Measurements from ENCODE around the gene THRB. TPM values are rescaled to one million over a fixed set of nuclear protein-coding genes. Genes with fewer than 3 reads are reported as not detected.

THRB gene
- total and polyA plus RNA-seq, 9 of the 15 experiments (the other 6 are each of a cell fraction or from before 2014, with no cell fraction given), result 1.7 to 14.9 (median 6.9) TPM

DNA sequence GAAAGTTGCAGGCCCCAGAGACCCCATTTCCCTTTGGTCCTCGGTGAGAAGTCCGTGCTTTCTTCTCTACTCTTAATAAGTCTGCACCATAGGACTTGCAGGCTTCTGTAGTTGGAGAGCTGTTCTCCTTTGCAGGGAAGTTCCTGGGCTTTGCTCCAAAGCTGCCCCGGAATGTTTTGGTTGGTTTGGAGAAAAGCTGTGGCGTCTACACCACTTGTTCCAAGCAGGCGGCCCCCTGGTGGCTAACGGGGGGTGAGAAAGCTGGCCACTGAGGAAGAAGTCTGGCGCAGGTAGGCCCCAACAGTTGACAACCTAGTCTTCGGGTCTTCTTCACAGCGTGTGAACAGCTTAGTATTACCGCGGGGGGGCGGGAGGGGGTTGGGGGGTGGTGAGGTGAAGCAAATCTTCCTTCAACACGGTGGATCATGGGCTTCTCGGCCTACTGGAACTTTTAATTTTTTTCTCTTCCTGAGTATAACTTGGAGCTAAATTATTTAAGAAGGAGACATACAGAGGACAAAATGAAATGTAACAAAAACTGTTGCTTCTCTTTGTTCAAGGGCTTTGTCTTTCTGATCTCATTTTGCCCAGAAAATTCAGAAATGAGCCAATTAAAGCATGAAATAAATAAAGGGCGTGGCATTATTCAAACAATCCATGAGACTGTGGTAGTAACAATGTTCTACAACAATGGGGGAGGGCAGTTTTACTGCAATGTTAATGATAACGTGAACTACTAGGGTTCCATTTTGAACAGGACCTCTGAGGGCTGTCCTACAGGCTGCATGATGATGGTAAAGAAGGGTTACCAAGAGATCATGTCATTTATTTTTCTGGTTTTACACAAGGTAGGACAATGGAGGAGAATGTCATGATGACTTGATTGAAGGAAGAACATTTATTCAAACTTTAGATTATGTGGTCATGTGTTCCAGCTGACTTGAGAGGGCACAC, 2.2 kb upstream of the THRB start (continued):
- TF ChIP-seq ETV6 (IDR thresholded peaks at IDR 0.05; ENCODE audit: borderline replicate concordance in 1 of 2, low read depth in 2 of 2, low read length in 1 of 2), result no peak
- no peak for TF ChIP-seq ETV6 (CRISPR knock-in tag; IDR thresholded peaks at IDR 0.05; ENCODE audit: borderline replicate concordance)
- TF ChIP-seq ZNF57 (CRISPR knock-in tag; IDR thresholded peaks at IDR 0.05), result no peak
- TF ChIP-seq, protein P1, sequence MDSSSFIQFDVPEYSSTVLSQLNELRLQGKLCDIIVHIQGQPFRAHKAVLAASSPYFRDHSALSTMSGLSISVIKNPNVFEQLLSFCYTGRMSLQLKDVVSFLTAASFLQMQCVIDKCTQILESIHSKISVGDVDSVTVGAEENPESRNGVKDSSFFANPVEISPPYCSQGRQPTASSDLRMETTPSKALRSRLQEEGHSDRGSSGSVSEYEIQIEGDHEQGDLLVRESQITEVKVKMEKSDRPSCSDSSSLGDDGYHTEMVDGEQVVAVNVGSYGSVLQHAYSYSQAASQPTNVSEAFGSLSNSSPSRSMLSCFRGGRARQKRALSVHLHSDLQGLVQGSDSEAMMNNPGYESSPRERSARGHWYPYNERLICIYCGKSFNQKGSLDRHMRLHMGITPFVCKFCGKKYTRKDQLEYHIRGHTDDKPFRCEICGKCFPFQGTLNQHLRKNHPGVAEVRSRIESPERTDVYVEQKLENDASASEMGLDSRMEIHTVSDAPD (CRISPR knock-in tag; IDR thresholded peaks at IDR 0.05), result peak; percentile 75; the same call in 1 of the 2 replicates
- TF ChIP-seq ZNF197 (CRISPR knock-in tag; IDR thresholded peaks at IDR 0.05; ENCODE audit: low read depth), result peak; percentile 32; the same call in 1 of the 2 replicates
- TF ChIP-seq HDAC8 (tag; IDR thresholded peaks at IDR 0.05), result 0 out of 2 replicates have a peak, but pooled peaks have one; percentile 34
- TF ChIP-seq ZNF766 (CRISPR knock-in tag; conservative IDR thresholded peaks at IDR 0.05), result no peak
- TF ChIP-seq, protein P2, sequence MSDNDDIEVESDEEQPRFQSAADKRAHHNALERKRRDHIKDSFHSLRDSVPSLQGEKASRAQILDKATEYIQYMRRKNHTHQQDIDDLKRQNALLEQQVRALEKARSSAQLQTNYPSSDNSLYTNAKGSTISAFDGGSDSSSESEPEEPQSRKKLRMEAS (CRISPR knock-in tag; IDR thresholded peaks at IDR 0.05), result no peak
- TF ChIP-seq GABPB2 (CRISPR knock-in tag; conservative IDR thresholded peaks at IDR 0.05), result no peak
- TF ChIP-seq MYNN (IDR thresholded peaks at IDR 0.05), result no peak
- TF ChIP-seq MYNN (CRISPR knock-in tag; IDR thresholded peaks at IDR 0.05), result no peak
- 0 out of 2 replicates have a peak, but pooled peaks have one; percentile 35 for TF ChIP-seq TEAD4 (IDR thresholded peaks at IDR 0.05; ENCODE audit: low read length)
- no peak for TF ChIP-seq TEAD4 (CRISPR knock-in tag; IDR thresholded peaks at IDR 0.05; ENCODE audit: borderline replicate concordance)
- TF ChIP-seq MAZ (CRISPR knock-in tag; conservative IDR thresholded peaks at IDR 0.05 in 1 of 2, IDR thresholded peaks at IDR 0.05 in 1 of 2), result peak; percentile 23 to 33; a peak in 2 of 4 replicates
- TF ChIP-seq MBD2 (IDR thresholded peaks at IDR 0.05; ENCODE audit: borderline replicate concordance, low read depth), result no peak
- TF ChIP-seq ZKSCAN1 (IDR thresholded peaks at IDR 0.05; ENCODE audit: low read depth, low read length), result 0 out of 2 replicates have a peak, but pooled peaks have one; percentile 16
- no peak for TF ChIP-seq ZNF384 (IDR thresholded peaks at IDR 0.05; ENCODE audit: low read depth, low read length)
- TF ChIP-seq BCL6 (CRISPR knock-in tag; IDR thresholded peaks at IDR 0.05), result no peak
- TF ChIP-seq NRF1 (conservative IDR thresholded peaks at IDR 0.05 in 1 of 2, IDR thresholded peaks at IDR 0.05 in 1 of 2), result no peak
- peak; percentile 72 for TF ChIP-seq ZNF584 (CRISPR knock-in tag; IDR thresholded peaks at IDR 0.05; ENCODE audit: low read depth)
- no peak for TF ChIP-seq FOXK1 (CRISPR knock-in tag; IDR thresholded peaks at IDR 0.05; ENCODE audit: borderline replicate concordance)

Measured in K562 (cell line).